Progenitor cell of endocrine pancreas (in vitro differentiated cells): ENCODE measurements around the gene NMRK2. TPM values are rescaled to one million over a fixed set of nuclear protein-coding genes. Genes with fewer than 3 reads are reported as not detected.

Source experiments
- DNase-seq: peaks from one replicate; pipeline ENCODE4 v3.0.0; 2021; ENCODE audit warnings: low spot score; ENCODE audit not compliant: unreplicated experiment
- H3K27ac Mint-ChIP-seq: 2 replicates; pipeline ENCODE4 v1.8.0; 2021; ENCODE audit warnings: mild to moderate bottlenecking, moderate library complexity, mixed read lengths
- H3K27me3 Mint-ChIP-seq: 2 replicates; pipeline ENCODE4 v1.8.0; 2021; ENCODE audit warnings: mixed read lengths
- H3K36me3 Mint-ChIP-seq: 2 replicates; pipeline ENCODE4 v1.8.0; 2022; ENCODE audit warnings: mixed read lengths; ENCODE audit not compliant: insufficient read depth
- H3K4me1 Mint-ChIP-seq: 2 replicates; pipeline ENCODE4 v1.8.0; 2021; ENCODE audit warnings: low read depth, mixed read lengths
- H3K4me3 Mint-ChIP-seq: 2 replicates; pipeline ENCODE4 v1.8.0; 2021; ENCODE audit warnings: low read depth, mild to moderate bottlenecking, moderate library complexity, mixed read lengths
- H3K9me3 Mint-ChIP-seq: 2 replicates; pipeline ENCODE4 v1.8.0; 2021; ENCODE audit warnings: low read depth, mixed read lengths
- total RNA-seq: library from RNA; stranded (reverse); gene quantifications from 2 replicates; pipeline ENCODE4 v1.2.1, GENCODE V29; 2021
- TF ChIP-seq, protein P1 (sequence below): fragments of 200-600 bp; sonication (generic); IDR thresholded peaks from one replicate; pipeline ENCODE4 v1.5.0; 2021; ENCODE audit warnings: antibody characterized with exemption, mild to moderate bottlenecking; ENCODE audit not compliant: unreplicated experiment

NMRK2 gene
- total RNA-seq, 1 donor from 2014 or later, result 1.4 TPM

DNA sequence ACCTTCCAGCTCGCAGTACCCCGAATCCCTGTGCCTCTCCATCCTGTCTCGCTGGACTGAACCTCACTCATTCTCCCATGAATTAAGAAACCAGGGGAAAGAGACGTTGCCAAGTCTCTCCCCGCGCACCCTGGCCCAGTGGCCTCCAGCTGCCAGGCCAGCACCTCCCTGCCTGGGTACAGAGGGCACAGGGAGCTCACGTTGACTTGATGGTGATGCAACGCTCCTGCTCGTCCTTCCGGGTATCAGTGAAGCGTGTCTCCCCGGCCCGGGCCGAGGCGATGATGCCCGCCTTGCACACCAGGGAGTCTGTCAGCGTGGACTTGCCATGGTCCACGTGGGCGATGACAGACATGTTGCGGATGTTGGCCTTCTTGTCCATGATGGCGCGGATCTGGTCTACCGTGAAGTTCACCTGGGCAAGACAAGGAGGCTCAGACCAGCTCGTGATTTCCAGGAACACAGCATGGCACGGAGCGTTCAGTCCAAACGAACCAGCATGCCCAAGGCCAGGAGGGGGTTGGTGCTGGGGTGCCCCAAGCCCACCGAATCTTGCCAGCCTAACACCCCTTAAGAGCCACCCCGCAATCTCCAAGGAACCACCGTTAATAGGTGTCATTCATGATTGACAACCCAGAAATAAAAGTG is 51.2 kb downstream of the NMRK2 start:
- H3K36me3 Mint-ChIP-seq, result peaks cover 29% of the 10 kb centered on the region
- H3K4me3 Mint-ChIP-seq, result peak overlapping the region; percentile 98
- H3K9me3 Mint-ChIP-seq, result no peaks in the 10 kb centered on the region
- H3K4me1 Mint-ChIP-seq, result peaks cover 23% of the 10 kb centered on the region
- no peak for DNase-seq
- TF ChIP-seq, protein P1, sequence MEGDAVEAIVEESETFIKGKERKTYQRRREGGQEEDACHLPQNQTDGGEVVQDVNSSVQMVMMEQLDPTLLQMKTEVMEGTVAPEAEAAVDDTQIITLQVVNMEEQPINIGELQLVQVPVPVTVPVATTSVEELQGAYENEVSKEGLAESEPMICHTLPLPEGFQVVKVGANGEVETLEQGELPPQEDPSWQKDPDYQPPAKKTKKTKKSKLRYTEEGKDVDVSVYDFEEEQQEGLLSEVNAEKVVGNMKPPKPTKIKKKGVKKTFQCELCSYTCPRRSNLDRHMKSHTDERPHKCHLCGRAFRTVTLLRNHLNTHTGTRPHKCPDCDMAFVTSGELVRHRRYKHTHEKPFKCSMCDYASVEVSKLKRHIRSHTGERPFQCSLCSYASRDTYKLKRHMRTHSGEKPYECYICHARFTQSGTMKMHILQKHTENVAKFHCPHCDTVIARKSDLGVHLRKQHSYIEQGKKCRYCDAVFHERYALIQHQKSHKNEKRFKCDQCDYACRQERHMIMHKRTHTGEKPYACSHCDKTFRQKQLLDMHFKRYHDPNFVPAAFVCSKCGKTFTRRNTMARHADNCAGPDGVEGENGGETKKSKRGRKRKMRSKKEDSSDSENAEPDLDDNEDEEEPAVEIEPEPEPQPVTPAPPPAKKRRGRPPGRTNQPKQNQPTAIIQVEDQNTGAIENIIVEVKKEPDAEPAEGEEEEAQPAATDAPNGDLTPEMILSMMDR, result no peak
- no peaks in the 10 kb centered on the region for H3K27me3 Mint-ChIP-seq
- H3K27ac Mint-ChIP-seq, result peak overlapping the region; percentile 99

DNA sequence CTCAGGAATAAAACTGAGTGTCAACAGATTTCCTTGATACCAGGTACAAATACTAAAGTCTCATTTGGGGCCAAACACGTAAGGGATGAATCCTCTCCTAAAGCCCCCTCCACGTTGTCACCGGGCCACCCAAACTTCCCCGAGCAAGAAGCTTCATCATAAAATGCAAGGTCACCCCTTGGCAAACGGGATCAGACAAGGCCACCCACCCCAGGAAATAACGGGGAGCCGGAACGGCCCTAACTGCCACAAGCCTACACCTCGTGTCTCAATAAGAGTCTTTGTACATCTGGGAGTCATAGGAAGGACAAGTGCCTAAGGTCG is 51.7 kb downstream of the NMRK2 start:
- no peaks in the 10 kb centered on the region for H3K27me3 Mint-ChIP-seq
- TF ChIP-seq, protein P1, result no peak
- H3K9me3 Mint-ChIP-seq, result no peaks in the 10 kb centered on the region
- peak overlapping the region; percentile 99 for H3K27ac Mint-ChIP-seq
- H3K36me3 Mint-ChIP-seq, result peaks cover 25% of the 10 kb centered on the region
- no peak for DNase-seq
- peak overlapping the region; percentile 98 for H3K4me3 Mint-ChIP-seq
- peaks cover 23% of the 10 kb centered on the region for H3K4me1 Mint-ChIP-seq

DNA sequence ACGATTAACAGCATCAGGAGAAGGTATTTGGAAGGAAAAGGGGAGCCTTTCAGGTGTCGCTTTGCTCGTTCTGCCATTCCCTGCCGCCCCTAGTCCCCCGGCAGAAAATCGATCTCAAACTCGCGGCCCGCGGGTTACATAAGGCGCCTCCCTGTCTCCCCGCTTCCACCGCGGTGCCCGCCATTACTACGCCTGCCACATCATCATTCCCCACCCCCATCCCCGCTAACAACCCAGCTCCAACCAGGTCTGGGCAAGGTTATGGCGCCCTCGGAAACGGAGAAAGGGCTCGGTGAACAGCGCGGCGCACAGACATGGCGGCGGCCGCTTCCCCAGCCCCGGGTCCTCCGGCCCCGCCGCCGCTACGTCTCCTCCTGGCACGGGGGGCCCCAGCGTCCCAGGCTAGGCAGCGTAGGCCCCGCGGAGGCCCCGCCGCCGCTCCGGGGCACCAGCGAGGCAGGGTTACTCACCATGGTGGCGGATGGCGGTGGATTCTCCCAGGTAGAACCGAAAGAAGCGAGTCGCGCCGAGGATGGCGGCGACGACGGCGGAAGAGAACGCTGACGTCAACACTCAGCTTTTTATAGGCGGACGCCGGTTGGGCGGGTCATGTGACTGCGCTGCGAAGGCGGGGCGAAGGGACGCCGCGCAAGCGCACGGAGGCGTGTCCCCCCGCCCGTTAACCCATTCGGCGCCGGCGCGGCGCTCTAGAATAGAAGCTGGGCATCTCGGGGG is 52.2 kb downstream of the NMRK2 start, which contains the start of gene EEF2:
Gene EEF2 (minus strand): TSS at position 556 of the 735 bp plus-strand sequence. CDS start 83 bp downstream, at position 473.
- H3K27ac Mint-ChIP-seq, result peak within 1 kb of the TSS; percentile 99
- no peaks in the 10 kb centered on the region for H3K27me3 Mint-ChIP-seq
- H3K4me3 Mint-ChIP-seq, result peak within 1 kb of the TSS; percentile 98
- TF ChIP-seq, protein P1, result no peak
- peak; percentile 86 for DNase-seq
- H3K4me1 Mint-ChIP-seq, result peaks cover 23% of the 10 kb centered on the region
- H3K9me3 Mint-ChIP-seq, result no peaks in the 10 kb centered on the region
- H3K36me3 Mint-ChIP-seq, result peaks cover 24% of the 10 kb centered on the region

DNA sequence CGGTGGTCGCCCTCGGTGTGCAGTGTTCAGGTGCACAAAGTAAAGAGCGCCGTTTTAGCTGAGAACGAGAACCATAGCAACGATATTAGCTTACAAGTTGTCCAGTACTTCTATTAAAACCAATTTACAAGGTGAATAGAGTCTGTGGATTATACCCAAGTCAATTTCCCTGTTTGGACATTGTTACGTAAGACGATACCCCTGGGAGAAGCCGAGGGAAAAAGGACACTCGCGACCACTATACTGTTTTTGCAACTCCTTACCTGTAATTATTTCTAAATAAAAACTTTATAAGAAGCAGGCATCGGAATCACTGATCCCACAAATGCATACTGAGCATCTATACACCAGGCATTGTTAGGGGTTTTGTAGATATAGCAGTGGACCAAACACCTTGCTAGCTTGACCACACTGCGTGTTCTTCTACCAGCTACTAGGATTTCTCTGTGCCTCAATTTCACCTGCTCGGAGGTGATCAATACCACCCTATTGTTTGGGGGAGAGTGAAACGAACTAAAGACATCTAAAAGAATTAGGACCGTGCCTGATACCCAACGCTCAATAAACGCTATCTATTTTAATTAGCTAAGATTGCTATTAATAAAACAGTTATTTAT is 52.9 kb downstream of the NMRK2 start:
- Mint-ChIP-seq H3K27me3 (no peaks in the 10 kb centered on the region), H3K9me3 (peaks cover under 1% of the 10 kb centered on the region), H3K4me1 (peaks cover 25% of the 10 kb centered on the region), H3K36me3 (peaks cover 24% of the 10 kb centered on the region), H3K27ac (peak overlapping the region; percentile 99), H3K4me3 (peak overlapping the region; percentile 98)
- TF ChIP-seq, protein P1, result no peak
- DNase-seq, result no peak

DNA sequence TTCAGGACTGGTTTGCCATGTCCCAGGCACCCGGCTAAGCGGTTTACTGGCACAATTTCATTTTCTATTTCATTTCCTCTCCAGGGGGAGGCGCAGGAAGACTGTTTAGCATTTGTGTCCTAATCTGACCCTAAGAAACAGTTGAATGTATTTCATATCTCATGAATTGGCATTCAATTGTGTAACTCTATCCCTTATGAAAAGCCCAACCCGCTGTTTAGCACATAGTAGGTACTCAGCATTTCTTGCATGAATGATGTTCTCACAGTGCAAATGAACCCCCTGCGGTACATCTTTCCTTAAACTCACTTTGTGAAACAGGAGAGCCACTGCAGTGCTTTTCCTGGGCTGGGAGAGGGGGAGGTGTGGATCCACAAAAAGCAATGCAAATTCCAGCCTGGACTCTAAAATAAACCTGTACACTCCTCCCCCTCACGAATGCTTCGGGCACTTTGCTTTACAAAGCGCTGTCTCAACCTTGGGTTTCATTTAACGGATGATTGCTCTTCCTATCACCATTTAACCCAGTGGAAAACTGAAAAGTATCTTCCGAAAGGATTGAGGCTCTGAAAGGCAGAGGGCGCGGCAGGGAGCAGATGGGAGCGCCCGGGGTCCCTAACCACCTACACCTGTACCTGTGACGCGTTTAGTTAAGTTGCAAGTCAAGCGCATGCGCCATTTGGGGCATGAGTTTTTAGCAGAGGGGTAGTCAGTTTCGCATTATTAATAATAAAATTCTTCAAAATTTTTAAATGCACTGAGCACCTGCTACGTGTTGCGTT is 53.6 kb downstream of the NMRK2 start:
- H3K27ac Mint-ChIP-seq, result peak overlapping the region; percentile 99
- peak overlapping the region; percentile 98 for H3K4me3 Mint-ChIP-seq
- no peak for DNase-seq

More for the DNA sequence above, 53.6 kb downstream of the NMRK2 start:
- H3K27me3 Mint-ChIP-seq, result no peaks in the 10 kb centered on the region
- TF ChIP-seq, protein P1, result peak; percentile 55
- peaks cover 25% of the 10 kb centered on the region for H3K4me1 Mint-ChIP-seq
- peaks cover 3% of the 10 kb centered on the region for H3K9me3 Mint-ChIP-seq
- peaks cover 21% of the 10 kb centered on the region for H3K36me3 Mint-ChIP-seq
